C4-2B (cell line): Measurements from ENCODE around the gene C8A.

Source experiments
- CTCF ChIP-seq: fragments of 450-650 bp; conservative IDR thresholded peaks from 2 replicates; pipeline ENCODE4 v1.5.1; 2017; ENCODE audit warnings: mild to moderate bottlenecking
- ZFX ChIP-seq: fragments of 450-650 bp; IDR thresholded peaks from 2 replicates; pipeline ENCODE4 v1.6.1; 2017

- no peak for TF ChIP-seq CTCF
- TF ChIP-seq ZFX, result no peak
Measured at GRCh38 chr1:56924116-56924515, 69.5 kb downstream of the C8A start.
